Fibroblast of skin of left quadriceps (primary cell): Measurements from ENCODE around the gene FKBP10.
"Not testable (repeated sequence)": the region's sequence is repeated elsewhere in the genome, so short reads cannot be mapped to it uniquely, and the experiment has no call there.

Experiments used
- DNase-seq, 2 experiments: peaks; one replicate each; pipeline ENCODE4 v3.0.0-alpha.2; 2013; ENCODE audit warnings: low read depth in 2 of 2

FKBP10 gene

GRCh38 chr17:41812381-41813151 is at the start of gene FKBP10:
FKBP10 (plus strand) TSS chr17:41813004; CDS start chr17:41813035, 31 bp downstream.
- peak; percentile 81 to 87 for DNase-seq

GRCh38 chr17:41763327-41763726 is 49.5 kb upstream of the FKBP10 start:
- no peak for DNase-seq

GRCh38 chr17:41766135-41766534 is 46.7 kb upstream of the FKBP10 start:
- no peak for DNase-seq

- no peak for DNase-seq
These were observed 45.3 kb upstream of the FKBP10 start for GRCh38 chr17:41767324-41768042.

- no peak for DNase-seq
These were observed 44.0 kb upstream of the FKBP10 start for GRCh38 chr17:41768682-41769288.

- DNase-seq, result no peak
These were observed 43.4 kb upstream of the FKBP10 start for GRCh38 chr17:41769346-41769862.

GRCh38 chr17:41769985-41770384 is 42.8 kb upstream of the FKBP10 start:
- DNase-seq, result no peak

GRCh38 chr17:41771389-41772206 is 41.2 kb upstream of the FKBP10 start:
- no peak for DNase-seq

GRCh38 chr17:41772218-41772585 is 40.6 kb upstream of the FKBP10 start:
- DNase-seq, result no peak

- no peak for DNase-seq
These were observed 40.1 kb upstream of the FKBP10 start for GRCh38 chr17:41772586-41773189.

- DNase-seq, result peak in 1 of 2 experiments; percentile 29
These were observed 39.6 kb upstream of the FKBP10 start for GRCh38 chr17:41773190-41773588.

- no peak for DNase-seq
These were observed 39.0 kb upstream of the FKBP10 start for GRCh38 chr17:41773731-41774193.

GRCh38 chr17:41775394-41776226 is 37.2 kb upstream of the FKBP10 start:
- DNase-seq, result no peak

GRCh38 chr17:41776262-41776900 is 36.4 kb upstream of the FKBP10 start:
- not testable (repeated sequence) for DNase-seq

GRCh38 chr17:41777157-41777573 is 35.6 kb upstream of the FKBP10 start:
- DNase-seq, result no peak

- no peak for DNase-seq
These were observed 35.1 kb upstream of the FKBP10 start for GRCh38 chr17:41777574-41778188.

GRCh38 chr17:41779954-41780353 is 32.9 kb upstream of the FKBP10 start:
- no peak for DNase-seq

GRCh38 chr17:41781404-41782110 is 31.2 kb upstream of the FKBP10 start:
- no peak for DNase-seq

- DNase-seq, result no peak
These were observed 30.7 kb upstream of the FKBP10 start for GRCh38 chr17:41782142-41782541.
